NCI-H2081 treated with DMSO at 0.1 percent for 48 hours (cell line): ENCODE data around the gene RTTN.

Experiments used
- DNase-seq: peaks from one replicate; lab custom pipeline; 2025; lab: John Stamatoyannopoulos, UW

Gene RTTN

GRCh38 chr18:70028084-70028483 is 177.4 kb downstream of the RTTN start:
- DNase-seq, result no peak

DNA sequence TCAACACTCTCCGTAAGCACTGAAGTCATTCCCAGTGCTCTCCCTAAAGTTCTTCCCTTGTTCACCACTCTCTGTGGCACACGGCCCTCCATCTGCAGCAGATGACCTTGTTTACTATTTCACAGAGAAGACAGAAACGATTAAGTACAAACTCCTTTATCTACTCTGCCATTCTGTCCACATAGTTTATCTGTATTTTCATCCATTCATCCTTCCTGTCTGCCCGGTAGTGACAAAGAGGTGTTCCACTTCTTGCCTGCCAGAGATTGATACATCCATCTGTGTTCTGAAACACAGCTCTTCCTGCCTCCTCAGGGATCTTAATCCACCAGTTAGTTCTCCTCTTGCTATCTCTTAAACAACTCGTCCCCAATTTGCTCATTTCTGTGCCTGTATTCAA is 179.9 kb downstream of the RTTN start:
- no peak for DNase-seq

DNA sequence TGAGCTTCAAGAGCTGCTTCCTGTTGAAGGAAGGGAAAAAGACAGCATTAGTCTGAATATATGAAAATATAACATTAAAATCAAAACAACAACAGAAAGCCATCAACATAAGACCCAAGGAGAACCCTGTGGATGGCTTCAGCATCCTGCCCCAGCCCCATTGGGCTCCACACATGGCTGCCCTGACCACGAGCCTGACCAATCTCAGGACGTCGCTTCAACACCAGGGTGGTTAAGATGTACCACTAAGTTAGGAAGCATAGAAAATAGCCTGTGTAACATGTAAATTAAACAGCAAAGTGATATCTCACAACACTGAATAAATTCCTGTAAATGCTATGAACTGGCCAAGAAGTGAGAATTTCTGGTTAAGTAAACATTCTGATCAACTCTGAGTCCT is 180.7 kb downstream of the RTTN start:
- DNase-seq, result no peak

DNA sequence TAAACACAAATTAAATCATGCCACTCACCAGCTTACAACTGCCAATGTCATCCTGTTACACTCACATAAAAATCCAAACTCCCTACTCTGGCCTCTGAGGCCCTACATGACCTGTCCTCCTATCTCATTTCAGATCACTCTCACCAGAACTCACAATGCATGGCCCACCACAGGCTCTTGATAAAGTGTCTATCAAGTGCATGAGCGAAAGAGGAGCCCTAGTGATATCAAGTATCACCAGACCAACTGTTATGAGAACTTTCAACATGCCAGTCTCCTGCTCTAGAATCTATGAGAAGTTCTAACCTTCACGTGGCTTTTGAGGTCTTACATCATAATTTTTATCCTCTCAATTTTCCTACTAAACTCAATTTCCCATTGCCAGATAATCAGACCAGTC is 181.4 kb downstream of the RTTN start:
- no peak for DNase-seq

DNA sequence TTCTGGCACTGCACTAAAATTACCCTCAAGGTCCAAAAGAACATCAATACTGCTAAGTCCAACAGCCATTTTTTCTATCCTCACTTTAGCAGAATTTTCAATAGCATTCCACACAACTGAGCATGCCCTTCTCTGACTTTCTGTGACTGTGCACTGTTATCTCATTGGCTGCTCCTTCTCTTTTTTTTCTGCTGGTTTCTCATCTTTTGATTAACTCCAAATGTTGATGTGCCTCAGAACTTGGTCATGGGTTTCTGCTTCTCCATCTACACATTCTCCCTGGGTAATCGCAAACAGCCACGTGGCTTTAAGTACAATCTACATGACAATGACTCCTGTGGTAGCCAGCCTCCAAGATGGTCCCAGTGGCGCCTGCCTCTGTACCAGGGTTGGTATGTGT is 182.9 kb downstream of the RTTN start:
- no peak for DNase-seq

DNA sequence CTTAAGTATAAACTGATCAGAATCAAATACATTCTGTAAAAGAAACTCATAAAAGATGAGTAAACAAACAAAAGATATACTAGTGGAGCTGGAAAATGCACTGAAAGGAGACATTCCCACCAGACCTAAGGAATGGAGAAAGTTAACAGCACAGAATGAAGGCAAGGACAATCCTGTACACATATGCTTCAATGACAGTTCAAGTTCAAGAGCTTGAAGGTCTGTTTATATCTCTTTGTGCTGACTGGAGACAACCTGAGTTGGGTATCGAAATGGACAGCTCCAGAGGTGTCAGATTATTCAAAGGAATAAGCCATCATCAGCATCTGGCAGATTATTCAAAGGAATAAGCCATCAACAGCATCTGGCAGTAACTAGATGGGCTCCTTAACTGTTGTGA is 184.0 kb downstream of the RTTN start:
- DNase-seq, result no peak

DNA sequence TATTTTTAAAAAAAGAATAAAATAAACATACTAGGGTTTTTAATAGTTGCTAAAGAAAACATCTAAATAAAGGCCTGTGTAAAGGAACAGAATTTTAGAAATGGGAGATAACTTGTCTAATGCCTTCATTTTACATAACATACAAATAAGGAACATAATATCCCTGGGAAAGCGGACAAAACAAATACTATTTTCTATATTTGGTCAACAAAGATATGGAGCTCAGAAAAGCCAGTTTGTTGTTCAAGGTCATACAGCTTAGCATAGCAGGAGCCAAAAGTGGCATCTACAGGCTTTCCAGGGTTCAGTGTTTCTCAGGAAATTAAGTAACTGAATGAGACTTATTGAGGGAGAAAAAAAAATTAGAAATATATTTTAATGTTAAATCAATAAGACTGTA is 184.4 kb downstream of the RTTN start:
- no peak for DNase-seq

GRCh38 chr18:70019991-70020390 is 185.5 kb downstream of the RTTN start:
- DNase-seq, result no peak

DNA sequence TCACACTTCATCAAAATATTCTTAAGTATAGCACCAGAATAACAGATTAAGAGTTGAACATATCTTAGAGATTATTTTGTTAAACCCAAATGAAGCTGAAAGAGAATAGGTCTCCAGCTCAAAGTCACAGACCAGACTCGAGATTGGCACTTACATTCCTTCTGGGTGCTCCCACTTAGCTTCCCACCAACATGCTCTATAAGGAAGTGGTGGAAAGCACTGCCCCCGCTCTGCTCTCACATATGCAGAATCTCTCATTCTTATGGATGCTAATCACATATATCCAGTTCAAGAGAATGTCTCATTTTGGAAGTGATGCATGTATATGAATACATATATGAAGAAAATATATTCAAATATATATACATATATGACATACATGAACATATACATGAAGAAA is 186.4 kb downstream of the RTTN start:
- DNase-seq, result no peak

- DNase-seq, result no peak
Measured at GRCh38 chr18:70015127-70015526, 190.4 kb downstream of the RTTN start.

DNA sequence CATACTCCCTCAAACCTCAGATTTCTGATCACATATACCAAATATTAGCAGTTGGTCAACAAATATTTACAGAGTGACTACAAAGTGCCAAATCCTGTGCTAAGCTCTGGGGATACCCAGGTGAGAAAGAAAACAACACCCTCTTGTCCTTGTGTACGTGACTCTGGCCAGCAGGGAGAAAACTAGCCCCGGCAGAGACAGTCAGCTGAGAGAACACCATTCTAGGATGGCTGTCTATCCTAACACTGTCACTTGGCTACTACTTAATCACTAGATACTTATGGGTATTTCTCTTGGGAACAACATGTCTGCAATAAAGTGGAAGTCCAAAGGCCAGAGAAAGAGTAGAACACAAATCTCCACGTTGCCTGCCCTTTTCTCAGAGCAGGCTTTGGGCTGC is 199.9 kb downstream of the RTTN start:
- no peak for DNase-seq

DNA sequence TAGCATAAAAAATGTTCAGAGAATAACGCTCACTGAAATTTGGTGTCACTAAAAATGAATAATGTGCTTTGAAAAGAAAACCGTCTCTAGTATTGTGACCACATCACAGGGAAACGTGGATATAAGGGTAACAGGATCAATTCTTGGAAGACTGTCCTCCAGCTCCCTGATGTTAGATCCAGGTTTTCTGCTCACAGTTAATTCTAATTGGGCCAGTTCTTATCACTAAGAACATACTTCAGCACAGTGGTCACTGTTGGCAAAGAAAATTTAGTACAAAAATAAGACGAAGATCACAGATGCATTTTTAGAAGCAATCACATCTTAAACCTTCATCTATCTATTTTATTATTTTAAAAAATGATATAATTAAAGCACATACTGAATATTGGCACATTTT is 200.8 kb downstream of the RTTN start:
- DNase-seq, result no peak

DNA sequence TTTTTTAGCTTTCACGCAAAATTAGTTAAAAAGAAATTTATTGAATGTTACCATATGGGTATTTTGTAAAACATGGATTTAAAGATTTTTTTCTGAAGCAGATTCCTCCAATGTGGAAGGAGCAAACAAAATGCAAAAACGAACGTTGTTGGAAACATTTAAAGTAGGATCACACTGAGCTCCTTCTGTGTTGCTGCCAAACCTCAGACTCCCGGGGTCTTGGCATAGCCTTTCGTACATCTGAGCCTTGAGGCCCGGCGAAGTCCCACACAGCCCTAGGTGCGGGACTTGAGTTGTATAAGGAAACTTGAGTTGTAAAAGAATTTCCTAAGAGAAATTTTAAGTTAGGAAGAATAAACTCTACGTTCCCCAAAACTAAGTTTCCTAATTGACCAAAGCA is 205.8 kb downstream of the RTTN start:
- DNase-seq, result no peak

- DNase-seq, result no peak
Measured at GRCh38 chr18:69998523-69998987, 206.9 kb downstream of the RTTN start.

- no peak for DNase-seq
Measured at GRCh38 chr18:69996951-69997798, 208.3 kb downstream of the RTTN start.

DNA sequence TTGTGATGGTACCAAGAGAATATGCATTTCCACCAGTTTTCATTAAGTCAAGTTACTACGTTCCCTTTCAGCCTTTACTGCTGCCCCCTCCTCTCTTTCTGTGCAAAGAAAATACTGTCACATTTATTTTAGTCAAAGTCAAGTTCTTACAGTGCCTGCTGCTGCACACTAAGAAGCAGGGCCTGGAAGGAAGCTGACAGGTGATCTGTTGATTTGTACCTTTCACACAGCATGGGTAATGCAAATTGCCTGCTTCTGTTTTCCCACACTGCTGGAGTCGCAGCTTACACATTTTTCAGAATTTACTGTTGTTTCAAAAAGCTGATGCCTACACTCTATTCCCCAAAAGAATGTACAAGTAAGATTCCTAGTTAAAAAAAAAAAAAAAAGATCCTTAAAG is 209.1 kb downstream of the RTTN start:
- DNase-seq, result no peak

- no peak for DNase-seq
Measured at GRCh38 chr18:69995774-69996173, 209.7 kb downstream of the RTTN start.

GRCh38 chr18:69992776-69993175 is 212.7 kb downstream of the RTTN start:
- DNase-seq, result no peak

DNA sequence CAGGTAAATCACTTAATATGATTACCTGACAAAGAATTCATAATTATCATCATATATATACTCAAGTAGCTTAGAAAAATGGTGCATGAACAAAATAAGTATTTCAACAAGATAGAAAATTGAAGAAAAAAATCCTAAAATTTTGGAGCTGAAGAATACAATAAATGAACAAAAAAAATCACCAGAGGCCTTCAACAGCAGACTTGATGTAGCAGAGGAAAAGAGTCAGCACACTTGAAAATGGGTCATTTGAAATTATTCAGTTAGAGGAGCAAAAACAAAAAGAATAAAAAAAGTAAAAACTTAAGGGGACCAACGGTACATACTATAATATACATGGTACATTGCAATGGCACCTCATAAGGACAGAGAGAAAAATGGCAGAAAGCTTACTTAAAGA is 217.6 kb downstream of the RTTN start:
- no peak for DNase-seq

DNA sequence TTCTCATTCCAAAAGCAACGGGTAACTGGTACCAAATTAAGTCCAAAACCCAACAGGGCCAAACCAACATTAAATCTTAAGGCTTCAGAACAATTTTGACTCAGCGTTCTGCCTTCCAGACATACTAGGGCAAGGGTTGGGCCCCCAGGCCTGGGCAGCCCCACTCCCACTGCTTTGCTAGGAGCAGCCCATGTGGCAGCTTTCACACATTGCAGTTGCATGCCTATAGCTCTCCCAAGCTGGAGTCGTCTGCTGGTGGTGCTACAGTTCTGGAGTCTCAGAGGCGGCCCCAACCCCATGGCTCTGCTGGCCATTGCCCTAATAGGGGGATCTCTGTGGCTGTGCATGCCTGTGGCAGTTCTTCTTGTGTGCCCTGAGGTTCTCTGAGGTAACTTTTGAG is 220.2 kb downstream of the RTTN start:
- no peak for DNase-seq

GRCh38 chr18:69982417-69982816 is 223.1 kb downstream of the RTTN start:
- DNase-seq, result no peak

GRCh38 chr18:69981948-69982347 is 223.5 kb downstream of the RTTN start:
- DNase-seq, result no peak

- no peak for DNase-seq
Measured at GRCh38 chr18:69980982-69981804, 224.3 kb downstream of the RTTN start.
